PC-9 (cell line): ENCODE data around the gene HSP90AB1. TPM values are rescaled to one million over a fixed set of nuclear protein-coding genes. Genes with fewer than 3 reads are reported as not detected.

ENCODE experiments used
- BruUV-seq: library from RNA; stranded (reverse); fragments of 400-500 nt; replicated peaks from 2 replicates; lab custom pipeline; 2021; lab: Mats Ljungman, UMichigan
- CTCF ChIA-PET: fragments of 300-600 bp; sonication (Branson Sonifier 250); formaldehyde crosslinking; loops from one replicate; lab custom pipeline; 2022; ENCODE audit warnings: antibody characterized with exemption; lab: Charles Lee
- POLR2A ChIA-PET: fragments of 300-600 bp; sonication (Branson Sonifier 250); formaldehyde crosslinking; loops from one replicate; lab custom pipeline; 2022; ENCODE audit warnings: antibody characterized with exemption; ENCODE audit not compliant: unreplicated experiment; lab: Charles Lee
- DNase-seq, 2 experiments: peaks; one replicate each; pipeline versions ENCODE4 v3.0.0 to v3.0.0-alpha.2; 2015 to 2022; ENCODE audit warnings: mixed read lengths in 1 of 2
- H2AFZ ChIP-seq: fragments of 200-600 bp; sonication (generic); 2 replicates; pipeline ENCODE4 v1.8.1; 2017; ENCODE audit warnings: antibody characterized with exemption
- H3F3A ChIP-seq: fragments of 200-600 bp; sonication (generic); 2 replicates; pipeline ENCODE4 v1.8.1; 2017; ENCODE audit warnings: antibody characterized with exemption, mild to moderate bottlenecking, low read depth; ENCODE audit not compliant: insufficient read depth
- H3K27ac ChIP-seq: fragments of 200-600 bp; sonication (generic); 2 replicates; pipeline ENCODE4 v1.6.1; 2016; ENCODE audit warnings: mixed run types
- H3K27me3 ChIP-seq: fragments of 200-600 bp; sonication (generic); 2 replicates; pipeline ENCODE4 v1.6.1; 2016; ENCODE audit warnings: low read depth, mixed run types; ENCODE audit not compliant: insufficient read depth
- H3K36me3 ChIP-seq: fragments of 200-600 bp; sonication (generic); 2 replicates; pipeline ENCODE4 v1.6.1; 2016; ENCODE audit warnings: low read depth, mixed run types
- H3K4me1 ChIP-seq: fragments of 200-600 bp; sonication (generic); replicated peaks from 2 replicates; pipeline ENCODE4 v1.6.1; 2016; ENCODE audit warnings: mixed run types; ENCODE audit not compliant: insufficient read depth
- H3K4me2 ChIP-seq: fragments of 200-600 bp; sonication (generic); 2 replicates; pipeline ENCODE4 v1.6.1; 2017; ENCODE audit warnings: mixed run types
- H3K4me3 ChIP-seq: fragments of 200-600 bp; sonication (generic); 2 replicates; pipeline ENCODE4 v1.6.1; 2016; ENCODE audit warnings: mixed run types
- H3K79me2 ChIP-seq: fragments of 200-600 bp; sonication (generic); 2 replicates; pipeline ENCODE4 v1.6.1; 2017; ENCODE audit warnings: low read depth, mixed run types
- H3K9me2 ChIP-seq: fragments of 200-600 bp; sonication (generic); 2 replicates; pipeline ENCODE4 v1.8.1; 2017; ENCODE audit warnings: mild to moderate bottlenecking; ENCODE audit not compliant: insufficient read depth
- H3K9me3 ChIP-seq: fragments of 200-600 bp; sonication (generic); 2 replicates; pipeline ENCODE4 v1.8.1; 2016; ENCODE audit warnings: low read depth; ENCODE audit not compliant: insufficient read depth
- H4K20me1 ChIP-seq: fragments of 200-600 bp; sonication (generic); 2 replicates; pipeline ENCODE4 v1.8.1; 2017; ENCODE audit not compliant: insufficient read depth
- CTCF ChIP-seq: fragments of 200-600 bp; sonication (generic); conservative IDR thresholded peaks from 2 replicates; pipeline ENCODE4 v1.6.1; 2017; ENCODE audit warnings: mixed run types, antibody characterized with exemption, mild to moderate bottlenecking, moderate library complexity
- EZH2 ChIP-seq: fragments of 200-600 bp; sonication (generic); IDR thresholded peaks from 2 replicates; pipeline ENCODE4 v1.8.0; 2017; ENCODE audit warnings: antibody characterized with exemption, low read depth
- intact Hi-C: fragments of 100-400 bp; cut with micrococcal nuclease; formaldehyde crosslinking; loops from one replicate; pipeline ENCODE4 v1.10.0; 2022; ENCODE audit not compliant: unreplicated experiment
- total RNA-seq: library from RNA; stranded (reverse); gene quantifications from 2 replicates; pipeline ENCODE4 v1.2.3, GENCODE V29; 2021

The HSP90AB1 gene
- total RNA-seq, 1 experiment from 2014 or later, result 1,136 TPM

- peaks cover 3% of the 10 kb centered on the region; the same call in 1 of the 2 replicates for H4K20me1 ChIP-seq
- no peaks in the 10 kb centered on the region for H3K36me3 ChIP-seq
- ChIA-PET CTCF (no interaction called here), POLR2A (no interaction called here)
- peaks cover 21% of the 10 kb centered on the region for H3K4me1 ChIP-seq
- H3K4me3 ChIP-seq, result no peak overlapping the region
- DNase-seq, result peak in 1 of 2 experiments; percentile 28
- no peak overlapping the region for H3K27ac ChIP-seq
- no peak overlapping the region for H2AFZ ChIP-seq
- no peak overlapping the region for H3K4me2 ChIP-seq
- TF ChIP-seq CTCF, result no peak
- no peak for TF ChIP-seq EZH2
- peaks cover 13% of the 10 kb centered on the region for H3K79me2 ChIP-seq
- H3F3A ChIP-seq, result peaks cover 15% of the 10 kb centered on the region; the same call in 1 of the 2 replicates
- intact Hi-C loops, result no loop called here
- H3K9me2 ChIP-seq, result no peaks in the 10 kb centered on the region
- BruUV-seq, result no TSS peak
- no peaks in the 10 kb centered on the region for H3K27me3 ChIP-seq
- no peaks in the 10 kb centered on the region for H3K9me3 ChIP-seq
Measured at GRCh38 chr6:44225579-44226325, 21.1 kb upstream of the HSP90AB1 start.

- CTCF ChIA-PET, result no interaction called here
- no peak overlapping the region for H3K27ac ChIP-seq
Measured at GRCh38 chr6:44226368-44227147, 20.3 kb upstream of the HSP90AB1 start.

More at GRCh38 chr6:44226368-44227147, 20.3 kb upstream of the HSP90AB1 start:
- Histone ChIP-seq H3K4me1 (peaks cover 21% of the 10 kb centered on the region), H3F3A (peaks cover 9% of the 10 kb centered on the region; the same call in 1 of the 2 replicates), H3K36me3 (no peaks in the 10 kb centered on the region), H3K9me3 (no peaks in the 10 kb centered on the region), H4K20me1 (peaks cover 3% of the 10 kb centered on the region; the same call in 1 of the 2 replicates), H3K4me3 (no peak overlapping the region), H2AFZ (no peak overlapping the region), H3K79me2 (peaks cover 13% of the 10 kb centered on the region), H3K4me2 (no peak overlapping the region), H3K27me3 (no peaks in the 10 kb centered on the region), H3K9me2 (no peaks in the 10 kb centered on the region)
- DNase-seq, result no peak
- POLR2A ChIA-PET, result no interaction called here
- no TSS peak for BruUV-seq
- TF ChIP-seq EZH2, result no peak
- no peak for TF ChIP-seq CTCF
- intact Hi-C loops, result no loop called here
